HEK293T (cell line): ENCODE data around the gene NPR3.

Experiments
- NFRKB ChIP-seq: fragments of 450-650 bp; IDR thresholded peaks from 2 replicates; pipeline ENCODE4 v1.6.1; 2016; ENCODE audit warnings: mild to moderate bottlenecking, moderate library complexity
- TARDBP ChIP-seq: fragments of 450-650 bp; IDR thresholded peaks from 2 replicates; pipeline ENCODE4 v1.6.1; 2016

DNA sequence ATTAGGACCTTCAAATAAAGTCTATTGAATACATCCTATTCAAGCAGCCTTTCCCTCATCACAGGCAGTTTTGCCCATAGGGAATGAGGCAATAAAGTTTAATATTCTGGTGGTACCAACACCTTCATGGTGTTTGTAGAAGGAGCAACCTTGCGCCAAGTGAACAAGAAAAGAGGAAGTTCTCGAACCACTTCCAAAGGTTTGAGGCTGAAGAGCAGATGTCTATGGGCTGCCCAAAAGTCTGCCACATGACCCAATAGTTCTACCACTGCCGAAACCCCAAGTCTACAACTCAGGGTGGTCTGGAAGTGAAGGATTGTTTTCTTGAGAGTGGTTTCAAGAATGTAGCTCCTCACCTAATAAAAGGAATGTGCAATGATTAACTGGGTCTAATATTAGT is 123.1 kb downstream of the NPR3 start:
- TF ChIP-seq NFRKB (no peak), TARDBP (no peak)
